Caco-2 (cell line): ENCODE data around the gene PPFIBP2. TPM values are rescaled to one million over a fixed set of nuclear protein-coding genes. Genes with fewer than 3 reads are reported as not detected.
"Not testable (repeated sequence)": the region's sequence is repeated elsewhere in the genome, so short reads cannot be mapped to it uniquely, and the experiment has no call there.

Experiments
- BruUV-seq: library from RNA; stranded (reverse); fragments of 400-500 nt; replicated peaks from 2 replicates; lab custom pipeline; 2021; lab: Mats Ljungman, UMichigan
- CTCF ChIA-PET: fragments of 300-600 bp; sonication (Branson Sonifier 250); formaldehyde crosslinking; loops from one replicate; lab custom pipeline; 2022; ENCODE audit warnings: antibody characterized with exemption; lab: Charles Lee
- POLR2A ChIA-PET: fragments of 300-600 bp; sonication (Branson Sonifier 250); formaldehyde crosslinking; loops from one replicate; lab custom pipeline; 2022; ENCODE audit warnings: antibody characterized with exemption; lab: Charles Lee
- DNase-seq, 2 experiments: peaks; one replicate each; pipeline versions ENCODE4 v3.0.0 to v3.0.0-alpha.2; 2020 to 2022
- H3K27me3 ChIP-seq: replicated peaks from 2 replicates; pipeline ENCODE4 v1.6.0; 2011; ENCODE audit warnings: low read length; ENCODE audit not compliant: control insufficient read depth, insufficient read depth
- H3K36me3 ChIP-seq: 2 replicates; pipeline ENCODE4 v1.5.1; 2011; ENCODE audit warnings: low read length; ENCODE audit not compliant: control insufficient read depth, insufficient read depth
- H3K4me1 ChIP-seq: fragments of 250-450 bp; sonication (Bioruptor Pico); 2 replicates; pipeline ENCODE4 v1.5.1; 2020; ENCODE audit warnings: mild to moderate bottlenecking
- H3K4me3 ChIP-seq: 2 replicates; pipeline ENCODE4 v1.5.1; 2011; ENCODE audit warnings: low read depth, mild to moderate bottlenecking, control low read depth, low read length
- H3K9me3 ChIP-seq: fragments of 250-450 bp; sonication (Bioruptor Pico); 2 replicates; pipeline ENCODE4 v1.5.1; 2020; ENCODE audit warnings: mild to moderate bottlenecking, moderate library complexity
- H3K27ac Mint-ChIP-seq: one replicate; pipeline ENCODE4 v1.8.0; 2022; ENCODE audit warnings: mixed read lengths; ENCODE audit not compliant: unreplicated experiment
- H3K27me3 Mint-ChIP-seq: one replicate; pipeline ENCODE4 v1.8.0; 2022; ENCODE audit warnings: mixed read lengths; ENCODE audit not compliant: insufficient read depth, unreplicated experiment
- H3K36me3 Mint-ChIP-seq: one replicate; pipeline ENCODE4 v1.8.0; 2022; ENCODE audit warnings: mild to moderate bottlenecking, mixed read lengths; ENCODE audit not compliant: insufficient read depth, unreplicated experiment
- H3K4me1 Mint-ChIP-seq: one replicate; pipeline ENCODE4 v1.8.0; 2022; ENCODE audit warnings: low read depth, mixed read lengths; ENCODE audit not compliant: unreplicated experiment
- H3K4me3 Mint-ChIP-seq: one replicate; pipeline ENCODE4 v1.8.0; 2022; ENCODE audit warnings: mild to moderate bottlenecking, moderate library complexity, mixed read lengths; ENCODE audit not compliant: unreplicated experiment
- H3K9me3 Mint-ChIP-seq: one replicate; pipeline ENCODE4 v1.8.0; 2022; ENCODE audit warnings: mixed read lengths; ENCODE audit not compliant: unreplicated experiment
- CTCF ChIP-seq, 2 experiments: fragments of 200-600 bp in 1 of 2; IDR thresholded peaks; 1 replicate in 1 of 2; 2 replicates in 1 of 2; pipeline versions ENCODE4 v1.5.1 to v1.8.0; 2011 to 2022; ENCODE audit warnings: antibody characterized with exemption in 1 of 2, control low read depth in 1 of 2, inconsistent platforms in 1 of 2, low read depth in 1 of 2, low read length in 1 of 2, mild to moderate bottlenecking in 1 of 2, moderate library complexity in 1 of 2; ENCODE audit not compliant: insufficient read depth in 1 of 2, severe bottlenecking in 1 of 2, unreplicated experiment in 1 of 2
- intact Hi-C: fragments of 100-400 bp; cut with micrococcal nuclease; formaldehyde crosslinking; loops from one replicate; pipeline ENCODE4 v1.10.0; 2022; ENCODE audit not compliant: unreplicated experiment
- total RNA-seq: library from RNA; stranded (reverse); gene quantifications from 2 replicates; pipeline ENCODE4 v1.2.3, GENCODE V29; 2022

Gene PPFIBP2
- total RNA-seq, 1 experiment from 2014 or later: 72.5 TPM

DNA sequence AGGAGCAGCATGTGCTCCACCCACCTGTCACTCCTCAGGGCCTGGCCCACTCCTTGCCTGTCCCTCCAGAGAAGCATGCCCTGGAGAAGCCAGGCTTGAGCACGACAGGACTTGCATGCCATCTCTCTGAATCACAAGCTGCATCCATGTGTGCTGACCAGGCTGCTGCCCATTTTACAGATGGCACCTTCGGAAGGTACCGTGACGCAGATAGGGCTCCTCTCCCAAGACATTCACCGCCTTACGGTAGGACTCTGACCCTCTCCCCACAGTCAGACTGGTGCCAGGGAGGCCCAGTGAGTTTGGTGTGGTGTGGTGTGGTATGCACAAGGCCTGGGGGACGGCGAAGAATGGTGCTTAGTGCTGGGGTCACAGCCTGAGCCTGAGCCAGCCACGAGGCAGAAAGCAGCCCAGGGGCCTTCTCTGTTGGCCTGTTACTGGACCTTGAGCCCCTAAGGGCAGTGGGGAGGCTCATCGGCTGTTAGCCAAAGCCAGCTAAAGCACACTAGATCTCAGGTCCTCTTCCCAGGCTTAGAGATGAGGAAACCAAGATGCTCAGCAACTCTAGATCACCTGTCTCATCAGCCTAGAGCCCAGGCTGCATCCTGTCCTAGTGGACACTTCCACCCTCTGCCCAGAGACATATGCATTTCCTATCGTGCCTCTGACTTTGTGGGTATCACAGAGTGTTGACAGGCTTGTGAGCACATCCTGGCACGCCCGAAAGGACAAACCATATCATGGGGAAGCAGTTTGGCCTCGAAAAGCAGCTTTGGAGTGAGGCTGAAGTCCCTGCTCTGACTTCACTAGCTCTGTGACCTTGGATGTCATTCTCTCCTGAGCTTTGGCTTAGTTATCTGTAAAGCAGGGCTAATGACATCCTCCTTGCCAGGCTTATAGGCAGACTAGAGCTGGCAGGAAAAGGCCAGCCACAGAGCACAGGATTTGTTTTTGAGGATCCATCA lies 141.7 kb downstream of the PPFIBP2 start:
- Mint-ChIP-seq H3K27me3 (no peaks in the 10 kb centered on the region), H3K4me3 (no peak overlapping the region), H3K36me3 (peaks cover 54% of the 10 kb centered on the region), H3K4me1 (no peaks in the 10 kb centered on the region), H3K27ac (no peak overlapping the region), H3K9me3 (no peaks in the 10 kb centered on the region)
- no peak for DNase-seq
- H3K9me3 ChIP-seq: no peaks in the 10 kb centered on the region
- no TSS peak for BruUV-seq
- H3K36me3 ChIP-seq: peaks cover 28% of the 10 kb centered on the region
- H3K4me3 ChIP-seq: no peak overlapping the region
- no peak for TF ChIP-seq CTCF (IDR thresholded peaks at IDR 0.05; ENCODE audit: insufficient read depth in 1 of 2, low read depth in 1 of 2, low read length in 1 of 2, severe bottlenecking in 1 of 2, unreplicated experiment in 1 of 2)
- no peaks in the 10 kb centered on the region for H3K4me1 ChIP-seq
- CTCF ChIA-PET: interaction anchor here (1.0 kb wide), 1 partner anchor 84 kb away, joined by 3 read pairs; no protein-coding TSS in a partner anchor
- POLR2A ChIA-PET: no interaction called here
- intact Hi-C loops: loop anchor here (2.0 kb wide), 1 partner anchor 143 kb away; the partner anchor contains the start of gene PPFIBP2
- no peaks in the 10 kb centered on the region for H3K27me3 ChIP-seq

GRCh38 chr11:7656704-7657103 lies 142.9 kb downstream of the PPFIBP2 start:
- intact Hi-C loops: loop anchor here (1.0 to 2.0 kb wide), 2 partner anchors 85 to 144 kb away; partner anchors contain the start of gene PPFIBP2
- H3K9me3 ChIP-seq: no peaks in the 10 kb centered on the region
- no TSS peak for BruUV-seq
- Mint-ChIP-seq H3K4me3 (no peak overlapping the region), H3K4me1 (no peaks in the 10 kb centered on the region), H3K27ac (no peak overlapping the region), H3K27me3 (no peaks in the 10 kb centered on the region), H3K36me3 (peaks cover 53% of the 10 kb centered on the region), H3K9me3 (no peaks in the 10 kb centered on the region)
- no peaks in the 10 kb centered on the region for H3K4me1 ChIP-seq
- H3K36me3 ChIP-seq: peaks cover 22% of the 10 kb centered on the region
- no peak for TF ChIP-seq CTCF (IDR thresholded peaks at IDR 0.05; ENCODE audit: insufficient read depth in 1 of 2, low read depth in 1 of 2, low read length in 1 of 2, severe bottlenecking in 1 of 2, unreplicated experiment in 1 of 2)
- H3K4me3 ChIP-seq: no peak overlapping the region
- DNase-seq: no peak
- ChIA-PET POLR2A (no interaction called here), CTCF (interaction anchor here (1.0 to 1.6 kb wide), 7 partner anchors 9 to 304 kb away, joined by 4 to 28 read pairs (median 7); no protein-coding TSS in a partner anchor)
- no peaks in the 10 kb centered on the region for H3K27me3 ChIP-seq

DNA sequence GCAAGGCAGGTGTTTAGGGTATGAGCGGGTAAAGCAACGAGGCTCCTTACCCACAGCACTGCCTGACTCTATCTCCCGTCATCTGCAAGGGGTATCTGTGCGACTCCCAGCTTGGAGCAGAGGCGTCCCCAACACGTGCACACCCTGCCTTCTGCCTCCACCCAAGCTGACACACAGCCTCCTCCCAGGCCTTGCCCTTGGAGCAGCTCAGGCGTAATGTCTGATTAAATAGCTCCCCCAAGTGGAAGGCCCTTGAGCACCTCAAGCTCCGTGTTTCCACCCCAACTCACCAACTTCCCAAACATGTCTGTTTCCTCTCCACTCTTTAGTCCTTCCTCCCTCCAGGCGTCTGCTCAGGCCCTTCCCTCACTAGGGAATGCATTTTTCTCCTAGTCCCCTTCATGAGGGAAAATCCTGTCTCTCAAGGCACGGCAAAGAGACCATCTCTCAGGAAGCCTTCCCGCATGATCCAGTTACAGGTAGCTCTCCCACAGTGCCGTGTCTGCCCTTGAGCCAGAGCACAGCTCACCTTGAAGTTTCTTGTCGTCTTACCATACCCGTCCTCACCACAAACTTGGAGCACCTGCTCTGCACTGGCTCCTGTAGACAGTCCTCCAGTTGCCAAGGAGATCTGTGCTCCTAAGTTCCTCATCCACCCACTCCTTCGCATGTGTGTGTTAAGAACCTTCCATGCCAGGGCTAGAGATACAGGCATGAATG lies 143.7 kb downstream of the PPFIBP2 start:
- Histone ChIP-seq H3K27me3 (no peaks in the 10 kb centered on the region), H3K36me3 (peaks cover 20% of the 10 kb centered on the region), H3K4me3 (no peak overlapping the region), H3K9me3 (no peaks in the 10 kb centered on the region), H3K4me1 (no peaks in the 10 kb centered on the region)
- ChIA-PET CTCF (interaction anchor here (0.8 to 1.6 kb wide), 8 partner anchors 8 to 304 kb away, joined by 3 to 28 read pairs (median 6); no protein-coding TSS in a partner anchor), POLR2A (no interaction called here)
- intact Hi-C loops: loop anchor here (1.0 to 2.0 kb wide), 2 partner anchors 86 to 145 kb away; partner anchors contain the start of gene PPFIBP2
- peak; percentile 37 to 49 for TF ChIP-seq CTCF (IDR thresholded peaks at IDR 0.05; ENCODE audit: insufficient read depth in 1 of 2, low read depth in 1 of 2, low read length in 1 of 2, severe bottlenecking in 1 of 2, unreplicated experiment in 1 of 2)
- Mint-ChIP-seq H3K4me3 (no peak overlapping the region), H3K27ac (peak overlapping the region; percentile 7), H3K9me3 (no peaks in the 10 kb centered on the region), H3K27me3 (no peaks in the 10 kb centered on the region), H3K4me1 (peaks cover under 1% of the 10 kb centered on the region), H3K36me3 (peaks cover 46% of the 10 kb centered on the region)
- no TSS peak for BruUV-seq
- DNase-seq: peak; percentile 52 to 53

DNA sequence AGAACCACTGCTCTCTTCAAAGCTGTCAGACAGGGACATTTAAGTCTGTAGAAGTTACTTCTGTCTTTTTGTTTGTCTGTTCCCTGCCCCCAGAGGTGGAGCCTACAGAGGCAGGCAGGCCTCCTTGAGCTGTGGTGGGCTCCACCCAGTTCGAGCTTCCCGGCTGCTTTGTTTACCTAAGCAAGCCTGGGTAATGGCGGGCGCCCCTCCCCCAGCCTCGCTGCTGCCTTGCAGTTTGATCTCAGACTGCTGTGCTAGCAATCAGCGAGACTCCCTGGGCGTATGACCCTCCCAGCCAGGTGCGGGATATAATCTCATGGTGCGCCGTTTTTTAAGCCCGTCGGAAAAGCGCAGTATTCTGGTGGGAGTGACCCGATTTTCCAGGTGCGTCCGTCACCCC lies 149.7 kb downstream of the PPFIBP2 start:
- DNase-seq, H3K4me1 ChIP-seq, H3K9me3 Mint-ChIP-seq, H3K27ac Mint-ChIP-seq, H3K27me3 ChIP-seq, H3K4me3 Mint-ChIP-seq, BruUV-seq, POLR2A ChIA-PET, H3K36me3 ChIP-seq, CTCF ChIA-PET, H3K4me3 ChIP-seq, H3K27me3 Mint-ChIP-seq, H3K9me3 ChIP-seq, intact Hi-C loops: not testable (repeated sequence)
- peaks cover 12% of the 10 kb centered on the region for H3K4me1 Mint-ChIP-seq
- peaks cover 51% of the 10 kb centered on the region for H3K36me3 Mint-ChIP-seq
